D341Med (cell line): ENCODE measurements around the gene TMEM263.
"Not testable (repeated sequence)": the region's sequence is repeated elsewhere in the genome, so short reads cannot be mapped to it uniquely, and the experiment has no call there.

ENCODE experiments used
- DNase-seq: peaks from one replicate; pipeline ENCODE4 v3.0.0; 2012; ENCODE audit warnings: low spot score

The TMEM263 gene

DNA sequence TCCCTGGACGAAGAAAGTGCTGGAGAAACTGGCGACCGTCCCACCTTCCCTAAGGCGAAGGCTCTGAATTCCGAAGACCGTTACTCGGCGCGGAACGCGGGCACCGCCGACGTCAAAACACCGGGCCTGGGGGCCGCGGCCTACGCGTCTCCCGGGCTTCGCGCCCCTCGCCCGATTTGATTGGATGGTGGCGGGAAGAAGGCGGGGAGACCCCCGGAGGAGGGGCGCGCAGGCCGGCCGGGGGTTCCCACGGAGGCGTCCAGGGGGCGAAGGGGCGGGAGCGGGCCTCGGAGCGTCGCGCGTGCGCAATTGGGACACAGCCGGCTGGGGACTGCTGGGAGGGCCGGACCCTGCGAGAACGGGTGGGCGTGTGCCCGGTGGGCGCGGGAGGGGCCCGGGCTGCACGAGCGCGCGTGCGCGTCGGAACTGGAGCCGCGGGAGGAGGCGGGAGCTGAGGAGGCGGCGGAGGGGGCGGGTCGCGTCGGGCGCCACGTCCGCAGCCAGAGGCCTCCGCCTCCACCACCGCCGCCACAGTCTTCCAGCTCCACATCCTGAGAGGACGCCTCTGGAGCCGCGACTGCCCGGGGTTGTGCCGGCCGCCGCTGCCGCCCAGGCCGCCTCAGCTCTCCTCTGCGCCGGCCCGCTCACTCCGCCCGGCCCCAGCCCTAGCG lies at the start of gene TMEM263:
Gene TMEM263 (plus strand): TSS at position 531 of the 671 bp plus-strand sequence. CDS start 11,210 bp downstream, outside the sequence.
- peak; percentile 100 for DNase-seq

DNA sequence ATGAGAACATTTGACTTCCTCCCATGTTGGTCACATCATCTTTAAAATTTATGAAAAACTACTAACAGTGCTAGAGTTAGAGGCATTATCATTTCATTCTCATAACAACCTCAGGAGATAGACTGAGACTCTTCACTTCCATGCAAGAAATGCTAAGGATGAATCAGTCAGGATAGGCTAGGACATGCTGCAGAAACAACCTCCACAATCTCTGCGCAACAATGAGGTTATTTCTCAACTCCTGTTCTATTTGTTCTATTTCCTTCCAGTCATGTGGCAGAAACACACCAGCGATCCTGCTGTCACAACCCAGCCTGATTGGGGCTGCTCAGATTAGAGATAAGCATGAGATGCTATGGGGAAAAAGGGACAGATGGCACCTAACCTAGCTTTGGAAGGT lies 49.0 kb upstream of the TMEM263 start:
- DNase-seq: no peak

DNA sequence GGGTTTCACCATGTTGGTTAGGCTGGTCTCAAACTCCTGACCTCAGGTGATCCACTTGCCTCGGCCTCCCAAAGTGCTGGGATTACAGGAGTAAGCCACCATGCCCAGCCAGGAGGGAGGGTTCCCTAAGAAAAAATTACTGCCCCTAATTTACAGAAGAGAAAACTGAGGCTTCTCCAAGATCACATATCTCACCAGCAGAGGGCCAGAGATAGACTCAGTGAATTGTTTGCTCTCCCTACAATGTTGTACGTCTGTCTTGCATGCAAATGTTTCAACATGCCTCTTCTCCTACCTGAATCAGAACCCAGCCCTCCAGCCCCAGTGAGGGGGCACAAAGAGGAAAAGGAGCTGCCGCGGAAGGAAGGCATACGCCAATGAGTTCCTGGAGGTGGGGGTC lies 48.3 kb upstream of the TMEM263 start:
- no peak for DNase-seq

DNA sequence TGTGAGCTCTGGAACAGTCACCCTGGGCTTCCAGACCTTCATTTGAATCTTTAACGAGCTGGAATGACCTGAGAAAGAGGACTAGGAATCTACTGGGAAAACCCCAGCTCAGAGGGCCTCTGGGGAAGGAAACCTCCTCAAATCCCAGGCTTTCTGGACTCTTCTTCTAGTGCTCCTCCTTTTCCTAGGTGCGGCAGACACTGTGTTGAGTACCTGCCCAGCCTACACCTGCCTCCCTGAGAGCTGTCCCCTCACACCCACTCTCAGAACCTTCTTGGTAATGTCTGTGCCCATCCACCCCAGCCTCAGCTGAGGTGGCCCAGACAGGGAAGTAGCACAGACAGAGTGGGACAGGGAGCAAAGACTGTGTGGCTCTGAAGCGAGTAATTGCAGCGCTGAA lies 47.9 kb upstream of the TMEM263 start:
- DNase-seq: no peak

DNA sequence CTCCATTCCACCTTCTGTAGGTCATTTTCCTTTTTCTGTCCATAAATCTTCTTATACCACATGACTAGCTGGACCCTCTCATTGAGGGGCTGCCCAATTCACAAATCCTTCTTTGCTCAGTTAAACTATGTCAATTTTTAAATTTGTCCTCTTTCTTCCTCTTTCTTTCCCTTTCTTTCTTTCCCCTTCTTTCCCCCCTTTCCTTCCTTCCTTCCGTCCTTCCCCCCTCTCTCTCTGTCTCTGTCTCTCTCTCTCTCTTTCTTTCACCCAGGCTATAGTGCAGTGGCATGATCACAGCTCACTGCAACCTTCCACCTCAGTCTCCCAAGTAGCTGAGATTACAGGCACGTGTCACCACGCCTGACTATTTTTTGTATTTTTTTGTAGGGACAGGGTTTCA lies 47.1 kb upstream of the TMEM263 start:
- DNase-seq: no peak

DNA sequence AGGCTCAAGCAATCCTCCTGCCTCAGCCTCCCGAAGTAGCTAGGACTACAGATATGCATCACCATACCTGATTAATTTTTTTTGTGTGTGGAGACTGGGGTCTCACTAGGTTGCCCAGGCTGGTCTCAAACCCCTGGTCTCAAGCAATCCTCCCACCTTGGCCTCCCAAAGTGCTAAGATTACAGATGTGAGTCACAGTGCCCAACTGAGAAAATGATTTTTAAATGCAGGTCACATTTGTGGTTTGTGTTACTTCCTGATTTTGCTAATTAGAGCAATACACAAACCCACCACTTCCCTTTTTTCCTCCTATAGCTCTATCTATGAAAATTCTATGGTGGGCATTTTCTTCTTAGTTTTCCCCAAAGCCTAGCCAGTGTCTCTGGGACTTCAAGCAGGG lies 45.5 kb upstream of the TMEM263 start:
- DNase-seq: no peak

DNA sequence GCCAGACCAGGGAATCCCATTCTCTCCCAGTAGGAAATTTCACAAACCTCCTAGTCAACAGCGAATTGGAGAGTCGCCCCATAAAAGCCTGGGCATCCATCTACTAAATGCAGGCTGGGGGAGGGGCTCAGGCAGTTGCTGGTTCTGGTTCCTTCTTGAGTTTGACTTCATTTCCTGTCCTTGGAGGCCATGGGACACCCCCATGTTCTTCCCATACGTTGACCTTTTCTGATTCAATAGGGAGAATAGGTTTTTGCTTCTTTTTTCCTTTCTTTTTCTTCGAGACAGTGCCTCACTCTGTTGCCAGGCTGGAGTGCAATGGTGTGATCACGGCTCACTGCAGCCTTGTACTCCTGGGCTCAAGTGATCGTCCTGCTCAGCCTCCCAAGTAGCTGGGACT lies 44.1 kb upstream of the TMEM263 start:
- DNase-seq: no peak

DNA sequence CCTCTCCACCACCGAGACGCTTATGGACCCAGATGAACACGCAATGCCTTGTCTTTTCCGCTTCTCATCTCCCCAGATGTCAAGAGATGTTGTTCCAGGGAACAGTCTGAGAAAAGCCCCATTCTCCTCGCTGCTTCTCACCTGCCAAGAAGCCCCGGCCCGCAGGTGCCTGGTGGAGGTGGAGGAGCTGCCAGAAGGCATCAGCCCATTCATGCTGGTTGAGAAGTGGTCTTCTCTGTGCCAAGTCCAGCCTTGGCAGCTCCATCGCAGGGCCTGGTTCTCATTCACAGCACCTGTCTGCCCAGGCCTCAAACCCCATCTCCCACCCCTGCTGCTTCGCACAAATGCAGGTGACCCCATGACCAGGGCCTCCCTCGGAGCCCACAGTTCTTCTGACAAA lies 42.3 kb upstream of the TMEM263 start:
- DNase-seq: no peak

DNA sequence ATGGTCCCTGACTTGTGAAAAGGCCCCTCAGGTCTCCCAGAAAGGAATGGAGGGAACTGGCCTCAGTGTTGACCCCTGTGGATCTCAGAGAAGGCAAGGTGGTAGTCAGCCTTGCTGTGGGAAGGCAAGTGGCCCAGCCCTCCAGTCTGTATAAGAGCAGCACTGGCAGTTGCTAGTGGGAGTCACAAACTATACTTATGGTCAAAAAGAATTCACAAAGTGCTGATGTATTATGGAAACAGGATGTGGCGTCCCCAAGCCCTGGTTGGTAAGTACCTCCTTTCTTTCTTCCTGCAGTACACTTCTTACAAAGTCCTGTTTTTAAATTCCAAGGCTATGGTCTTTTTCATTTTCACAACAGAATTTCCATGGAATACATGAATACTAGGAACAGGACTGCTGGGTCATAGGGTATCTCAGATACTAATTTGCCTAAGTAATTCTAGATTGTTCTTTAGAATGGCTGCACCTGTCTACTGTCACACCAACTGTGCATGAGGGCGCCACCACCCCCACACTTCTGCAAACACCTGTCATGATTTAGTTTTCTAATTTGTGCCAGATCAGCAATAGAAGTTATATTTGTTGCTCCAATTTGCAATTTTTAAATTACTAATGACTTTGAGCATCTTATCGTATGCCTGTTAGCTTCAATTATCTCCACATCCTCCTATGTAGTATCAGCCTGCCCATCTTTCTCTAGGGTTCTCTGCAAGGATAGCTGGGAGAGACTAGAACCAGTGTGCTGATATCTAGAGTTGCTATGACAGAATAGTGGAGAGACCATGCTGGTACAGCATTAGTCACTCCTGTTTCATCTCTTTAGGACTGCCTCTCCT lies 40.7 kb upstream of the TMEM263 start:
- DNase-seq: no peak

DNA sequence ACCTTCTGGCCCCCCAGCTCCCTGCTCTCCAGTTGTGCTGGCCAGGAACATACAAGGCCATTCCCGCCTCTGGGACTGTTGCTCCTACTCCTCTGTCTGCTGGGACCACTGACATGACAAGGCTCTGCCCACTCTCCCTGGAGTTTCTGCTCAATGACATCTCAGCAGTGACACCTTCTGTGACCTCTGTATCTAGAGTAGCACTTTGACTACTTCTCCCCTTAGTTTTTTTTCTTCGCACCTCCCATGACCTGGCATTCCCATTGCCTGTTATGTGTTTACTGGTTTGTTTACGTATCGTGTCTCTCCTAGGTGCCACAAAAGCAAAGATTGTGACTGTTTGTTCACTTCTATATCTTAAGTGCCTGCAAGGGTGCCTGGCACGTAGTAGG lies 40.1 kb upstream of the TMEM263 start:
- DNase-seq: no peak

DNA sequence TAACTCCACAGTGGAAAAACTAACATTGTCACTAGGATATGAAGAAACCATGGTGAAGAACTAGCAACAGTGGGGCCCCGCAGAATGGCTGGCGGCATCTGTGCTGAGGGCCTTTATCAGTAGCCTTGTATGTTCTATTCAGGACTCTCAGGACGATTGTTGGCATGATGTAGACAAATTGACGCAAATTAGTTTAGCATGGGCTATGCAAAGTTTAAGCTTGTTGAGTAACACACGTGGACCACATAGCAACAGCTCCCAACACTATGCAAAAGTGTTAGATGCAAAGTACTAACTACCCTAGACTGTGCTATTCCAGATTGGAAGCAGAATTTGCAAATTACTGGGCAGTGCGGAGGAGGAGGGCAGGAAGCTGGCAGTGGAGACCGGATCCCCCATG lies 38.2 kb upstream of the TMEM263 start:
- no peak for DNase-seq

DNA sequence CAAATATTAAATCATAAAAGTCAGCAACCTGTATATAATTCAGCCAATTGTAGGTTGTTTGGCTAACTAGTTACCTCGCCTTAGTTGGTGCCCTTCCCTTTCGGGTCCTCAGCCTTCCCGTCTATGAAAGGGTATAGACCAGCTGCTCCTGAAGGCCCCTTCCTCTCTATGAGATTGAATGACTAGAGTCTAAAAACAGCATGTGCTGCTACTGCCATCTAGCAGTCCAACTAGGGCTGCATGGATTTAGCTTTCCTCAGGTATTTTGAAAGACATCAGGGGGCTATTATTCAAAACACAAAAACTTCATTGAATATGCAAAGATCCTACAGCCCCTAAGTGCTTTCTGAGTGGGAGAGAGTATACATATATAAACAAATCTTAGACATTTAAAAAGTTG lies 37.0 kb upstream of the TMEM263 start:
- DNase-seq: peak; percentile 61

DNA sequence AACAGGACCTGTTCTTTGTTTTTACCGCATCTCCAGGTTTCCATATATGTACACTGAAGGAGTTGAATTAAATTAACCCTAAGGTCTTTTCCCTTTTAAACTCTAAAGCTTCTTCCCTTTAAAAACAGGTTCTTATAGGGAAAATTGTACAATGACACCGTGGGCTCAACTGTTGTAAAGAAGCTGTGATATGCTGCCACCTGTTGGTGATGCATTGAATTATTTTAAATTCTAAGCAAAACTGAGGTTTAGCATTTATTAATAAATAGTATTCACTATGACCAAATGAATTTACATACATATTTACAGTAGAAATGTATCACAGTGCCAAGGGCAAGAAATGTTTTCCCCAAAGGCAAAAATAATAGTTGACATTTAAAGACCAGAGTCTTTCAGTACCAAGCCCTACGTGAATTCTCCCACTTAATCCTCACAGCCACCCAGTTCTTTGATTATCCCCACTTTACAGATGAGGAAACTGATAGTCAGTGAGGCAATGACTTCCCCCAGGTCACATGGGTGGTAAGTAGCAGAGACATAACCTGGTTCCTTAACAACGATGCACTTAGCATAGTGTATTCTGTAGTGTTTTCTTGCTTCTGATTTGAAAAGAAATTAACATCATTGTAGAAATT lies 35.7 kb upstream of the TMEM263 start:
- DNase-seq: peak; percentile 57

DNA sequence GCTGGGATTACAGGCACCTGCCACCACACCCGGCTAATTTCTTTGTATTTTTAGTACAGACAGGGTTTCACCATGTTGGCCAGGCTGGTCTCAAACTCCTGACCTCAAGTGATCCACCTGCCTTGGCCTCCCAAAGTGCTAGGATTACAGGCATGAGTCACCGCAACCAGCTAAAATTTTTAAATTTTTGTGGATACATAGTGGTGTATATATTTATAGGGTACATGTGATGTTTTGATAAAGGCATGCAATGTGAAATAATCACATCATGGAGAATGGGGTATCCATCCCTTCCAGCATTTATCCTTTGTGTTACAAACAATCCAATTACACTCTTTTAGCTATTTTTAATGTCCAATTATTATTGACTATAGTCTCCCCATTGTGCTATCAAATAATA lies 33.7 kb upstream of the TMEM263 start:
- DNase-seq: not testable (repeated sequence)

DNA sequence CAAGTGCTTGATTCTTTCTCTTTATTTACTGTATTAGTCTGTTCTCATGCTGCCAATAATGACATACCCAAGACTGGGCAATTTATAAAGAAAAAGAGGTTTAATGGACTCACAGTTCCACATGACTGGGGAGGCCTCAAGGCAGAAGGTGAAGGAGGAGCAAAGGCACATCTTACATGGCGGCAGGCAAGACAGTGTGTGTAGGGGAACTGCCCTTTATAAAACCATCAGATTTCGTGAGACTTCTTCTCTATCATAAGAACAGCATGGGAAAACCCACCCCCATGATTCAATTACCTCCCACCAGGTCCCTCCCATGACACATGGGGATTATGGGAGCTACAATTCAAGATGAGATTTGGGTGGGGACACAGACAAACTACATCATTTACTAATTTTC lies 32.1 kb upstream of the TMEM263 start:
- not testable (repeated sequence) for DNase-seq

DNA sequence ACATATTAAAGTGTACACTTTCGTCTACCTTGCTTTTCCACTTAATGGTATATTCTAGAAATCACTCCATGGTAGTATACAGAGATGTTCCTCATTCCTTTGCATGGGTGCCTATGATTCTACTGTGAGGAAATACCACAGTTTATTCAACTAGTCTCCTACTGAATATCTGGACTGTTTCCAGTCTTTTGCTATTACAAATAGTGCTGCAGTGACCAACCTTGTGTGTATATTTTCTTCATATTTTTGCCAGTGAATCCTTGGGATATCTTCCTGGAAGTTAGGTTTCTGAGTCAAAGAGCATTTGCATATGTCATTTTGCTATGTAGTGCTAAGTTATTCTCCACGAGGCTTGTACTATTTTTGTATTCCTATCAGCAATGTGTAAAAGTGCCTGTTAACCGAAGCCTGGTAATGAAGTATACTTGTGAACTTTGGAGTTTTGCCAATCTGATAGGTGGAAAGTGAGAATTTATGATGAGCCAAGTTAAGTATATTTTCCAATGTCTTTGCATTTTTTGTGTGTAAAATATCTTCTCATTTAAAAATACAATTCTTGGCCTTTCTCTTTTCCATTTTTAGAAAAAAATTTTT lies 31.3 kb upstream of the TMEM263 start:
- no peak for DNase-seq

DNA sequence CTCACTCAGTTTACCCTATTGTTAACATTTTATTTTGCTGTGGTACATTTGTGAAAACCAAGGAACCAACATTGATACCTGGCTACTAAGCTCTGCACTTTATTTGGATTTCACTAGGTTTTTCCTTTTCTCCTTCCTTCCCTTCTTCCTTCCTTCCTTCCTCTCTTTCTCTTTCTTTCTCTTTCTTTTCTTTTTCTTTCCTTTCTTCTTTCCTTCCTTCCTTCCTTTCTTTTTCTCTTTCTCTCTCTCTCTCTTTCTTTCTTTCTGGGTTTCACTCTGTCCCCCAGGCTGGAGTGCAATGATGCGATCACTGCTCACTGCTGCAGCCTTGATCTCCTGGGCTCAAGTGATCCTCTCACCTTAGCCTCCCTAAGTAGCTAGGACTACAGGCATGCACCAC lies 29.1 kb upstream of the TMEM263 start:
- no peak for DNase-seq

DNA sequence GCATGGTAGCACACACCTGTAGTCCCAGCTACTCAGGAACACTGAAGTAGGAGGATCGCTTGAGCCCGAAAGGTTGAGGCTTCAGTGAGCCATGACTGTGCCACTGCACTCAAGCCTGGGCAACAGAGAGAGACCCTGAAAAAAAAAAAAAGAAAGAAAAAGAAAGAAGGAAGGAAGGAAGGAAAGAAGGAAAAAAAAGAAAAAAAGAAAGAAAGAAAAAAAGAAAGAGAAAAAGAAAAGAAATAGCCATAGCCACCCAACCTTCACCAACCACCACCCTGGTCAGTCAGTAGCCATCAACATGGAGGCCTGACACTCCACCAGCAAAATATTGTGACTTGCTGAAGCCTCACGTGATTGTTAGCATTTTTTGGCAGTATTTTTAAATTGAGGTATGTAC lies 21.4 kb upstream of the TMEM263 start:
- DNase-seq: no peak

DNA sequence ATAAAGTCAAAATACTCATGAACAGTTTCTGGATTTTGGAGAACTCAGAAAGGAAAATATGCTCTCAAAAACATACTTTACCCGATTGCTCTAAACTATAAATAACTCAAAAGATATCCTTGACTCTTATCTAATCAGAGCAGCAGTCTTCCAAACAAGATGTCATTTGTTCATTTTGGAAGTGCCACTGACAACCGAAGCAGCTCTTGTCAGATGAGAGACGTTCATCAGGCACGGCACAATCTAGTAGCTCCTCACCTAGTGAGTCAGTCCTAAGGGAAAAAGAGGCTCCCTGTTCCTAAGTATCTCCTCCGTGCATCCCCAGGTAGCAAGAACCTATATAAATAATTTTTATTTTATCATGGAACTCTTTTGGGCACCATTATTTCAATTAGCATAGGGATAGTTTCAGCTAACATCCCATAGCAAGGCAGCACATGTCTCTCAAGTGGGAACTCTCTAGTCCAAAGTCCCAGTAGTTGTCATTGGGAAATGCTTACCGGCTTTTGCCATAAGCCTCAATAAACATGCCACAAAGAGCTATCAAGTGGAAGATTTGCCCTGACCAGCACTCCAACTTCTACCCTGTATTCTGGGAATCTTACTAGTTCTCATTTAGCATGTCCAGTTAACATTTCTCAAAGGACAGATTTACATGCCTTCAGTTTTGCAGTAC lies 14.1 kb upstream of the TMEM263 start:
- DNase-seq: no peak

DNA sequence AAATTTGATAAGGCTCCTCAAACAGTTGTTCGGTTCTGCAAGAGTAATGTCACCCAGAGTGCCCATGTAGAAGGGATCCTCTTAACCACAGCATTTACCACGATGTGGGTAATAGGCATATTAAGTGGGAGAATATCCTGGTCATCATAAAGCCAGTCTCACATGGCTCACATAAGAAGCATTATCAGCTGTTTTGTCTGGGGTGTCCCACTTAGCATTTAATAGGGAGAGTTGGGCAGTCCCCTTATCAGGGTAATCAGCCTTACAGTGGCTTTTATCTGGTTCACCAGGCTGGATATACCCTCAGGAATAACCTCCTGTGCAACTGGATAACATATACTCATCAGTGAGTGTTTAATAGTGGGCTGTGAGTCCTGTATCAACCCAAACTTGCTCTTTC lies 12.9 kb upstream of the TMEM263 start:
- DNase-seq: no peak

DNA sequence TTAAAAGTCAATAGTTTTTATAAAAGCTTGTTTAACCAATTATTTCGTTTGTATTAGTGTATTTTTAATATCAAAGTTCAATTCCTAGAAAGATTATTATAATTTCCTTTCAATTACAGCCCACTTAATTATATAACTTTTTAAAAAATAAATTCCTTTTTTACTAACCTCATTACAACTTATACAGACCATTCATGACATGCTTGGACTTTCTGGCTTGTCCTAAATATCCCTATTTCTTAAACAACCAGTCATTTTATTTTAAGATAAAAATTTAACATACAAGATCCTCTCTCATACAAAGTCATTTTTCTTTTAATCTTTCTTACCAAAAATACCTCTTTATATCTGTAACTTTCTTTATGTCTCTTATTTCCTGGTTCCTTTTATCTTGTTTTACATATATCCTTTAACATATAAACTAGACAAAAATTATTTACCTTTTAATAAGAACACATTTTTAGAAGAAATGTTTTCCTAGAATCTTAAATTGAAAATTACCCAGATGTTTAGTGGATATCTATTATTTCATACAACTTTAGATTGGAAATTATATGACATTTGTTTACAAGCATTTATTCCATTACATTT lies 10.4 kb upstream of the TMEM263 start:
- DNase-seq: no peak

DNA sequence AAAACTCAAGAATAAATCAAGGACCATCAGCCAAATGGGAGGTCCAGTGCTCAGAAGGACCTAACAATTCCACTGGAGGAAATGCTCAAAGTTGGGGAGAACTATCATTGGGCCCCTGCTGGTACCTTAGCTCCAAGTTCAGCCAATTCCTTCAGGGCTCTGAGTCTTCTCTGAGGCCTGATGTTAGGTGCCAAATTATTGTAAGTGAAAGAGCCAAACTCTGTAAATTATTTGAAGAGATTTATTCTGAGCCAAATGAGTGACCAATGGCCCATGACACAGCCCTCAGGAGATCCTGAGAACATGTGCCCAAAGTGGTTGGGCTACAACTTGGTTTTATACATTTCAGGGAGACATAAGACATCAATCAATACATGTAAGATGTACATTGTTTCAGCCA lies 8.2 kb upstream of the TMEM263 start:
- no peak for DNase-seq
